ENCODE measurements around the gene MPHOSPH8.

Gene MPHOSPH8

DNA sequence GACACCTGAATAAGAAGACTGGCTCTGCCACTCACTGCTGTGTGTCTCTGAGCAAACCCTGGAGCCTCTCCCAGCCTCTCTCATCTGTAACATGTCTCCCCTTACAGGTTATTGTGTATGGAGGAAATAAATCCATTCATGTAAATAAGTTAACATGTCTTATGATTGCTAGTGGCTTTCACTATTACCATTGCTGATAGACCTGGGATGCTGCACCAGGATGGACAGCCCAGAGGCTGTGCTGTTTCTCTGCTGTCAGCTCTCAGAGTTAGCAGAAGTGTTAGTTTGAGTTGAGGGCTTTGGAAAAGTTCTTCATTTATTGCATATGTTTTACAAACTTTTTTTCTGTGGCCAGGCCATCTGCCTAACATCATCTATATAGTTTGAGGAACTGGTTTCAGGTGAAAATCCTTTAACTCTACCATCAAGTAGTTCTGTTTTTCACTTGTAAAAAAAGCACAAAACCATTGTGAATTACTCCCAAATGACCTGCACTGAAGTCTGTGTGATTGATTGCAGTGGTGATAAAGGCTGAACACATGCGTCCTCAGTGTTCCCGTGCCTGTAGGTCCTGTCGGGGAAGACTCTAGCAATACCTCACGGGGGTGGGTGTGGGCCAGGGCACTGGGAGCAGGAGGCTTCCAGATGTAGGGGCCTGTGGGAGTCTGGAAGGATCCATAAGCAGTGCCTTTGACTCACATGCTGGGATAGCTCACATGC lies 24.6 kb downstream of the MPHOSPH8 start:
- DNase-seq (ENCODE audit: insufficient read length, low spot score): no peak
- TF ChIP-seq POLR2A (IDR thresholded peaks at IDR 0.05; ENCODE audit: low read depth, low read length): no peak
- FAIRE-seq: no peak

- DNase-seq (ENCODE audit: insufficient read length, low spot score) (no peak), FAIRE-seq (no peak)
- TF ChIP-seq POLR2A (IDR thresholded peaks at IDR 0.05; ENCODE audit: low read depth, low read length): no peak
Measured at GRCh38 chr13:19658831-19659230, 25.4 kb downstream of the MPHOSPH8 start.

GRCh38 chr13:19661126-19661525 lies 27.7 kb downstream of the MPHOSPH8 start:
- no peak for TF ChIP-seq POLR2A (IDR thresholded peaks at IDR 0.05; ENCODE audit: low read depth, low read length)
- no peak for DNase-seq (ENCODE audit: insufficient read length, low spot score)
- no peak for FAIRE-seq

DNA sequence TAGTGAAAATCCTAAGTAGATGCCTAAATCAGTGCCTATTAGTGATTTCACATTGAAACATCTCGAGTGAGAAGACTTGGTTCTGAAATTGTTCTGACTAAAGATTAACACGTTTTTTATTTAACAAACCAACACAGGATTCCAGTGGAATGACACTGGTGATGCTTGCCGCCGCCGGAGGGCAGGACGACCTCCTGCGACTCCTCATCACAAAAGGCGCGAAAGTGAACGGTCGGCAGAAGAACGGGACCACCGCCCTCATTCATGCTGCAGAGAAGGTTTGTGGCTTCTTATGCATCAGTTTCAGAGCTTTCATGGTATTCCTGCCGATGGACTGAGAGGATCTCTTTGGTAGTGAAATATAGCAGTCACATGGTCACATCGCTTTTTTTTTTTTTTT lies 28.1 kb downstream of the MPHOSPH8 start:
- DNase-seq (ENCODE audit: insufficient read length, low spot score) (no peak), FAIRE-seq (no peak)
- TF ChIP-seq POLR2A (IDR thresholded peaks at IDR 0.05; ENCODE audit: low read depth, low read length): no peak

- no peak for FAIRE-seq
- TF ChIP-seq POLR2A (IDR thresholded peaks at IDR 0.05; ENCODE audit: low read depth, low read length): no peak
- no peak for DNase-seq (ENCODE audit: insufficient read length, low spot score)
Measured at GRCh38 chr13:19663416-19663979, 30.0 kb downstream of the MPHOSPH8 start.

- DNase-seq (ENCODE audit: insufficient read length, low spot score): no peak
- no peak for FAIRE-seq
Measured at GRCh38 chr13:19664481-19665230, 31.2 kb downstream of the MPHOSPH8 start.

DNA sequence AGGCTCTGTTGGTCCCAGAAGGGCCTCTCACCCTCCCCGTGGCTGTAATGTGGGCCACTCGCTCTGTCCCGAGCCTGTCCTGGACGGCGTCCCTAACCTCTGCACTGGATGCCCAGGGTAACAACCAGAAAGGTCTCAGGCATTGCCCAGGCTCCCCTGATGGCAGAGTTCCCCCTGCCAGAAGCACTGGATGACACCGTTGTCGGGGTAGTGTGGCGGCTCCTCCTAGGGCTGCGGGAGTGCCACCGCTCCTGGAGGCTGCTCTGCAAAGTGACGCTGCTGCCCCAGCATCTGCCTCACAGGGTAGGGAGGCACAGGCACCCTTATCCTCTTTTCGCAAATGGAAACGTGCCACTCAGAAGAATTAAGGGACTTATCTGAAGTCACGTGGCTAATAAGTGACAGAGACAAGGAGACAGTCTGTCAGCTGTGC lies 32.0 kb downstream of the MPHOSPH8 start:
- DNase-seq (ENCODE audit: insufficient read length, low spot score): no peak
- TF ChIP-seq POLR2A (IDR thresholded peaks at IDR 0.05; ENCODE audit: low read depth, low read length): no peak
- no peak for FAIRE-seq

More at GRCh38 chr13:19664481-19665230, 31.2 kb downstream of the MPHOSPH8 start:
- TF ChIP-seq POLR2A (IDR thresholded peaks at IDR 0.05; ENCODE audit: low read depth, low read length): no peak

GRCh38 chr13:19668778-19669177 lies 35.3 kb downstream of the MPHOSPH8 start:
- TF ChIP-seq POLR2A (IDR thresholded peaks at IDR 0.05; ENCODE audit: low read depth, low read length): no peak
- no peak for DNase-seq (ENCODE audit: insufficient read length, low spot score)
- FAIRE-seq: no peak

DNA sequence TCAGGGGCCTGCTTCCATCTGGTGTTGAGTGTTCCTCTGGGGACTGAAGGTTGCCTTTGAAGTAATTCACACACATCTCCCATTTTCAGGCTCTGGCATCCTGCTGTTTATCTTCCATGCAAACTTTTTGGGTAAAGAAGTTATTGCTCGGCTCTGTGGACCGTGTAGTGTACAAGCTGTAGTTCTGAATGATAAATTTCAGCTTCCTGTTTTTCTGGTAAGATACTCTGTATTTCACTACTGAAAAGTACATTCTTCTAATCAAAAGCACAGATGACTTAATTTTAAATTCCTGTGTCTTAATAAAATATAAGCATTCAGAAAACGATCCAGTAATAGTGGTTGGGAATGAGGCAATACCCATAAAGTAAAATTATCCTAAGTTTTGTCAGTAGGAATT lies 36.7 kb downstream of the MPHOSPH8 start:
- FAIRE-seq (no peak), DNase-seq (ENCODE audit: insufficient read length, low spot score) (no peak)
- no peak for TF ChIP-seq POLR2A (IDR thresholded peaks at IDR 0.05; ENCODE audit: low read depth, low read length)

DNA sequence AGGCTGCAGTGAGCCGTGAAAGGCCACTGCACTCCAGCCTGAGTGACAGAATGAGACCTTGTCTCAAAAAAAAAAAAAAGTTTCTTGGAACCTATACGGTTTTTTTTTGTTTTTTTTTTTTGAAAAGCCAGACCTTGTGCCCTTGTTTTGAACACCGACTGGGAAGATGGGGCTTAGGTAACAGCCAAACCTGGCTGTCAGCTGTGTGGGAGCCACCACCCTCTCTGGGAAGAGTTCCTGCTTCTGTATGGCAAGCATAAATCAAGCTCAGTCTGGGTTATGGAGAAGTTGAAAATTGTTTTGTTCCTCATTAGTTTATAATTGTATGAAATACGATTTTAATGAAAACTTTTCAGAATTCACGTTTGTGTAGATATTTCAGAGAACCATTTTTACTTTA lies 39.5 kb downstream of the MPHOSPH8 start:
- TF ChIP-seq POLR2A (IDR thresholded peaks at IDR 0.05; ENCODE audit: low read depth, low read length): no peak
- no peak for DNase-seq (ENCODE audit: insufficient read length, low spot score)
- FAIRE-seq: no peak

DNA sequence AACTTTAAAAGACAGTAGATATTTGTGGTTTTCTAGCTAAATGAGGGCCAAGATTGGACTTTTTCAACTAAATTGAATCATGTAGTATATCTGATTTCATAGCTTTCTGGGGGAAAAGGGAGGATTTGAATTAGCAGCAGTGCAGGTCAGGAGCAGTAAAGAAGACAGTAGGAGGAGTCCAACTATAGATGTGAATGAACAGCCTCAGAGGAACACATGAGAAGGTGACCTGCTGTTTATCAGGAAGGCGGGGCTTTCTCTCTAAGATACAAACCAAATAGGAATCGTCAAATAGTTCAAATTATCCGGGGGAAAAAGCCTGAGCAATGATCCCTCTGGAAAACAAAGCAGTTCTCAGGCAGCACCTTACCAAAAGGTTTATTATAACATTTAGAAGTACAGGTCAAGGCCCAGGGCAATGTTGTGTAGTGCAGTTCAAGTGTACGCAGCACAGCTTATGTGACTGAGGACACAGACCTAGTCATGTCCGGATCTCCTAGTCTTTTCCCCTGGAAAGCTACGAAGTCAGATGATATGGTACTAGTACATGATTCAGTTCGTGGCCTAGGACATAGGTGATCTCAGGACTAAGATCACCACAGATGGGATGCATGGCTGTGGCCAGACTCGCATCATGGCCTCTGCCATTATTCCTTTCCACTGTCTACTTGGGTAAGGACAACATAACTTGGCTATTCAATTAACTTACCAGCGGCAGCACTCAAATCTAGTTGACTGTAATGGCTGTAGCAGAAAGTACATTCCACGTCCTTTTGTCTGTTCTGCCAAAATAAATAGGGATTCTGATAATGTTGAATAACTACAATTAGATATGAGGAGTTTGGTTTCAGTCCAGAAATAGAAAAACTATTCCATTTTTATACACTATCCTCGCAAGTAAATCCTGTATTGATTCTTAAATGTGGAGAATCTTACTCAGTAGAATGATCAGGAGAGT lies 40.3 kb downstream of the MPHOSPH8 start:
- FAIRE-seq: no peak
- no peak for TF ChIP-seq POLR2A (IDR thresholded peaks at IDR 0.05; ENCODE audit: low read depth, low read length)
- no peak for DNase-seq (ENCODE audit: insufficient read length, low spot score)

GRCh38 chr13:19674898-19675297 lies 41.4 kb downstream of the MPHOSPH8 start:
- no peak for DNase-seq (ENCODE audit: insufficient read length, low spot score)
- no peak for TF ChIP-seq POLR2A (IDR thresholded peaks at IDR 0.05; ENCODE audit: low read depth, low read length)
- no peak for FAIRE-seq

DNA sequence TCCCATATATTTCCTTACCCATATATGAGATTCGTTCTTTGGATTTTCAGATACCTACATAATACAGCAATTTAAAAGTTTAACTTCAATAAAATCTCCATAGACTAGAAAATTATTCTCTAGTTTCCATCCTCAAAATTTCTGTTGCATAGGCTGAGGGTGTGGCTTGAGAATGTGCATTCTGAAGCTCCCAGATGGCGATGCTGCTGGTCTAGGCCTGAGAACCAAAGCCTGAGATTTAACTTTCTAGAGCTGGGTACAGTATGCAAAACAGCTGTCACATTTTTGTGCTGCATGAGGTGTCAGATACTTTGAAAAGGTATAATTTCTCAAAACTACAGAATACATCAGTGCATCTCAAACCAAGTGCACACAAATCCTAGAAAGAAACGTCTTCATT lies 42.7 kb downstream of the MPHOSPH8 start:
- no peak for DNase-seq (ENCODE audit: insufficient read length, low spot score)
- no peak for TF ChIP-seq POLR2A (IDR thresholded peaks at IDR 0.05; ENCODE audit: low read depth, low read length)
- no peak for FAIRE-seq

DNA sequence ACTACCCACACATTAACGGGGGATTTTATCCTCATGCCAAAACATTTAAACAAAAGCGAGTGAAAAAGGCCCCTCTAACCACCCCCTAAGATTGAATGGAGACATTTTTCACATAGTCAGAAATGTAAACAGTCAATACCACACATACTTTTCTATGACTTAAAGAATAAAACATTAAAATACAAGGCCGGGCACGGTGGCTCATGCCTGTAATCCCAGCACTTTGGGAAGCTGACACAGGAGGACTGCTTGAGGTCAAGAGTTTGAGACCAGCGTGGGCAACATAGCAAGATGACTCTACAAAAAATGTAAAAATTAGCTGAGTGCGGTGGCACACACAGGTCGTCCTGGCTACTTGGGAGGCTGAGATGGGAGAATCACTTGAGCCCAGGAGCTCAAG lies 47.3 kb downstream of the MPHOSPH8 start:
- FAIRE-seq (no peak), DNase-seq (ENCODE audit: insufficient read length, low spot score) (no peak)
- no peak for TF ChIP-seq POLR2A (IDR thresholded peaks at IDR 0.05; ENCODE audit: low read depth, low read length)
